ENCODE measurements around the gene FGF12.

Gene FGF12

GRCh38 chr3:192177383-192177782, 550.0 kb downstream of the FGF12 start:
- in situ Hi-C loops (cut with MboI; ENCODE audit: low sequenced_read_pairs, unreplicated experiment): no loop called here
- TF ChIP-seq CTCF (IDR thresholded peaks at IDR 0.05; ENCODE audit: borderline replicate concordance, control extremely low read depth, extremely low read depth, insufficient read depth, missing control alignments): no peak
- DNase-seq (ENCODE audit: low spot score): no peak

- in situ Hi-C loops (cut with MboI; ENCODE audit: low sequenced_read_pairs, unreplicated experiment): no loop called here
- TF ChIP-seq CTCF (IDR thresholded peaks at IDR 0.05; ENCODE audit: borderline replicate concordance, control extremely low read depth, extremely low read depth, insufficient read depth, missing control alignments): no peak
- no peak for DNase-seq (ENCODE audit: low spot score)
Observed at GRCh38 chr3:192174283-192174682, 553.1 kb downstream of the FGF12 start.

- DNase-seq (ENCODE audit: low spot score): no peak
- TF ChIP-seq CTCF (IDR thresholded peaks at IDR 0.05; ENCODE audit: borderline replicate concordance, control extremely low read depth, extremely low read depth, insufficient read depth, missing control alignments): no peak
- in situ Hi-C loops (cut with MboI; ENCODE audit: low sequenced_read_pairs, unreplicated experiment): no loop called here
Observed at GRCh38 chr3:192171213-192171612, 556.1 kb downstream of the FGF12 start.

GRCh38 chr3:192170659-192171058, 556.7 kb downstream of the FGF12 start:
- TF ChIP-seq CTCF (IDR thresholded peaks at IDR 0.05; ENCODE audit: borderline replicate concordance, control extremely low read depth, extremely low read depth, insufficient read depth, missing control alignments): no peak
- in situ Hi-C loops (cut with MboI; ENCODE audit: low sequenced_read_pairs, unreplicated experiment): no loop called here
- DNase-seq (ENCODE audit: low spot score): no peak

GRCh38 chr3:192170031-192170430, 557.3 kb downstream of the FGF12 start:
- in situ Hi-C loops (cut with MboI; ENCODE audit: low sequenced_read_pairs, unreplicated experiment): no loop called here
- no peak for TF ChIP-seq CTCF (IDR thresholded peaks at IDR 0.05; ENCODE audit: borderline replicate concordance, control extremely low read depth, extremely low read depth, insufficient read depth, missing control alignments)
- DNase-seq (ENCODE audit: low spot score): no peak

GRCh38 chr3:192169332-192169915, 557.9 kb downstream of the FGF12 start:
- in situ Hi-C loops (cut with MboI; ENCODE audit: low sequenced_read_pairs, unreplicated experiment): no loop called here
- TF ChIP-seq CTCF (IDR thresholded peaks at IDR 0.05; ENCODE audit: borderline replicate concordance, control extremely low read depth, extremely low read depth, insufficient read depth, missing control alignments): no peak
- DNase-seq (ENCODE audit: low spot score): no peak
